ENCODE data around the gene NR3C1. TPM values are rescaled to one million over a fixed set of nuclear protein-coding genes. Genes with fewer than 3 reads are reported as not detected.

NR3C1 gene
- total RNA-seq, 1 experiment from 2014 or later: 31.4 TPM

GRCh38 chr5:143440448-143441115 lies 37.1 kb upstream of the NR3C1 start:
- no peak overlapping the region for H2AFZ ChIP-seq (ENCODE audit: low read length)
- H3K36me3 Mint-ChIP-seq (ENCODE audit: insufficient read depth in 1 of 3, low read depth in 3 of 3): no peaks in the 10 kb centered on the region
- WGBS (ENCODE audit: extremely low coverage, insufficient read length, low lambda C conversion rate): no CpG with 5 or more reads among the region's 2 CpGs

More at GRCh38 chr5:143440448-143441115, 37.1 kb upstream of the NR3C1 start:
- Histone ChIP-seq H3K18ac (ENCODE audit: insufficient read length, low read depth, low read length) (no peak overlapping the region), H4K8ac (replicated peaks; ENCODE audit: insufficient read length, low read depth, low read length) (no peak overlapping the region), H3K9ac (ENCODE audit: extremely low read depth, insufficient read length, low read length) (no peak overlapping the region), H3K4ac (ENCODE audit: low read depth, low read length) (no peak overlapping the region), H4K91ac (ENCODE audit: insufficient read length, low read depth, low read length) (no peak overlapping the region), H2BK15ac (ENCODE audit: low read depth, low read length) (no peak overlapping the region), H2AK5ac (ENCODE audit: insufficient read length, low read length) (no peak overlapping the region), H4K5ac (ENCODE audit: insufficient read length, low read depth, low read length) (no peak overlapping the region), H4K20me1 (ENCODE audit: control insufficient read depth, insufficient read depth, insufficient read length) (no peaks in the 10 kb centered on the region), H3K79me2 (ENCODE audit: insufficient read depth, low read length) (no peaks in the 10 kb centered on the region), H2BK5ac (ENCODE audit: insufficient read length, low read length) (no peak overlapping the region), H3K9me3 (ENCODE audit: control insufficient read depth, low read depth, low read length) (no peaks in the 10 kb centered on the region), H3K14ac (ENCODE audit: insufficient read depth, low read length) (no peak overlapping the region), H2BK12ac (ENCODE audit: insufficient read length, low read depth, low read length) (no peak overlapping the region), H2BK120ac (ENCODE audit: low read depth, low read length, poor library complexity, severe bottlenecking) (no peak overlapping the region), H3K23me2 (ENCODE audit: insufficient read length, low read depth, low read length, poor library complexity, severe bottlenecking) (no peaks in the 10 kb centered on the region), H3K23ac (ENCODE audit: insufficient read length, low read depth, low read length) (no peak overlapping the region), H3K4me2 (ENCODE audit: insufficient read depth, insufficient read length, low read length) (no peak overlapping the region), H3K56ac (ENCODE audit: insufficient read length, low read depth, low read length) (no peak overlapping the region), H2BK20ac (ENCODE audit: low read depth, low read length, poor library complexity, severe bottlenecking) (no peak overlapping the region), H3K4me1 (ENCODE audit: insufficient read depth, low read length) (no peaks in the 10 kb centered on the region), H3K27me3 (ENCODE audit: insufficient read depth, low read length) (no peaks in the 10 kb centered on the region), H3K27ac (ENCODE audit: insufficient read length, low read depth, low read length) (no peak overlapping the region), H3T11ph (ENCODE audit: low read length) (no peak overlapping the region), H3K79me1 (ENCODE audit: insufficient read depth, low read depth, low read length, poor library complexity, severe bottlenecking) (no peaks in the 10 kb centered on the region)
- TF ChIP-seq CTCF (conservative IDR thresholded peaks at IDR 0.05): no peak
- H3K4me3 Mint-ChIP-seq: no peak overlapping the region
- no peaks in the 10 kb centered on the region for H3K27me3 Mint-ChIP-seq (ENCODE audit: low read depth)
- peaks cover 10 to 19% of the 10 kb centered on the region in 2 experiments for H3K4me1 Mint-ChIP-seq
- DNase-seq: no peak
- H3K9me3 Mint-ChIP-seq: no peaks in the 10 kb centered on the region; a peak in 1 of 5 replicates
- no peak overlapping the region for H3K27ac Mint-ChIP-seq

Measured in H9 (cell line).